ENCODE data around the gene TSPAN2.
A peak's percentile ranks its signal among the peaks of the same experiment; 100 is the strongest.

The TSPAN2 gene

DNA sequence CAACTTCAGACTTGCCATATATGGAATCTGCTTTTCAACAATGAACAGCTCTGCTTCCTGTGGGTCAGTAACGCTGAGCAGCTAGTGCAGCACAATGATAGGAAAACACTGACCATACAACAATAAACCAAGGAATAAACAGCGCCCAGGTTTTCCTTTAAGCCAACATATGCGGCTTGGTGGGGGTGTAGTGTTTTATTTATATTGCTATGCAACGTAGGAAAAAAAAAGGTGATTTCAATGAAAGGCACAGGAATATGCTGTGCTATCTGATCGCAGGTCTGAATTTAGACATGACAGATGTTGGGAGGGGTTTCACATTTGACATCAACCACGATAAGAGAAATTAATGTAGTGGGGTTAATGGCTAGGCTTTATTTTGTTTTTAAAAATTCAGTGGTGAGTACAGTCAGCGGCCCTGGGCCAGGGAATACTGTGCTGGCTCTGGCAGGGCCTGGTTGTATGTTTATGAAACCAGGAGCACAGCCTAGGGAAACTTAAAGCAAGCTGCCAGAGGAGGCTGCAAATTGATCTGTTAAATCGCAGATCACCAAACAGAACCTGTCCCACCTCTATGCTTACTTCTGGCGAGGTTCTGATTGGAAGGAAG is 4.3 kb downstream of the TSPAN2 start:
- TF ChIP-seq CSDC2 (CRISPR knock-in tag; IDR thresholded peaks at IDR 0.05) (no peak), ZNF8 (CRISPR knock-in tag; IDR thresholded peaks at IDR 0.05) (no peak), TCF4 (CRISPR knock-in tag; IDR thresholded peaks at IDR 0.05; ENCODE audit: borderline replicate concordance) (peak; percentile 42; the same call in 1 of the 2 replicates), ARNTL (CRISPR knock-in tag; IDR thresholded peaks at IDR 0.05; ENCODE audit: borderline replicate concordance, low read depth) (no peak), ZC3H10 (CRISPR knock-in tag; IDR thresholded peaks at IDR 0.05) (no peak), RARB (CRISPR knock-in tag; IDR thresholded peaks at IDR 0.05) (no peak), BACH2 (CRISPR knock-in tag; IDR thresholded peaks at IDR 0.05; ENCODE audit: borderline replicate concordance) (no peak), ISL1 (CRISPR knock-in tag; IDR thresholded peaks at IDR 0.05) (peak; percentile 69), SNAI2 (CRISPR knock-in tag; IDR thresholded peaks at IDR 0.05) (no peak), TOX (CRISPR knock-in tag; IDR thresholded peaks at IDR 0.05; ENCODE audit: borderline replicate concordance) (no peak), GLIS3 (CRISPR knock-in tag; IDR thresholded peaks at IDR 0.05) (no peak), ZNF565 (CRISPR knock-in tag; conservative IDR thresholded peaks at IDR 0.05; ENCODE audit: low read depth) (no peak), ZFP30 (CRISPR knock-in tag; IDR thresholded peaks at IDR 0.05) (no peak)
- TF ChIP-seq, protein P1, sequence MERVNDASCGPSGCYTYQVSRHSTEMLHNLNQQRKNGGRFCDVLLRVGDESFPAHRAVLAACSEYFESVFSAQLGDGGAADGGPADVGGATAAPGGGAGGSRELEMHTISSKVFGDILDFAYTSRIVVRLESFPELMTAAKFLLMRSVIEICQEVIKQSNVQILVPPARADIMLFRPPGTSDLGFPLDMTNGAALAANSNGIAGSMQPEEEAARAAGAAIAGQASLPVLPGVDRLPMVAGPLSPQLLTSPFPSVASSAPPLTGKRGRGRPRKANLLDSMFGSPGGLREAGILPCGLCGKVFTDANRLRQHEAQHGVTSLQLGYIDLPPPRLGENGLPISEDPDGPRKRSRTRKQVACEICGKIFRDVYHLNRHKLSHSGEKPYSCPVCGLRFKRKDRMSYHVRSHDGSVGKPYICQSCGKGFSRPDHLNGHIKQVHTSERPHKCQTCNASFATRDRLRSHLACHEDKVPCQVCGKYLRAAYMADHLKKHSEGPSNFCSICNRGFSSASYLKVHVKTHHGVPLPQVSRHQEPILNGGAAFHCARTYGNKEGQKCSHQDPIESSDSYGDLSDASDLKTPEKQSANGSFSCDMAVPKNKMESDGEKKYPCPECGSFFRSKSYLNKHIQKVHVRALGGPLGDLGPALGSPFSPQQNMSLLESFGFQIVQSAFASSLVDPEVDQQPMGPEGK (CRISPR knock-in tag; IDR thresholded peaks at IDR 0.05; ENCODE audit: borderline replicate concordance): no peak
- TF ChIP-seq, protein P2, sequence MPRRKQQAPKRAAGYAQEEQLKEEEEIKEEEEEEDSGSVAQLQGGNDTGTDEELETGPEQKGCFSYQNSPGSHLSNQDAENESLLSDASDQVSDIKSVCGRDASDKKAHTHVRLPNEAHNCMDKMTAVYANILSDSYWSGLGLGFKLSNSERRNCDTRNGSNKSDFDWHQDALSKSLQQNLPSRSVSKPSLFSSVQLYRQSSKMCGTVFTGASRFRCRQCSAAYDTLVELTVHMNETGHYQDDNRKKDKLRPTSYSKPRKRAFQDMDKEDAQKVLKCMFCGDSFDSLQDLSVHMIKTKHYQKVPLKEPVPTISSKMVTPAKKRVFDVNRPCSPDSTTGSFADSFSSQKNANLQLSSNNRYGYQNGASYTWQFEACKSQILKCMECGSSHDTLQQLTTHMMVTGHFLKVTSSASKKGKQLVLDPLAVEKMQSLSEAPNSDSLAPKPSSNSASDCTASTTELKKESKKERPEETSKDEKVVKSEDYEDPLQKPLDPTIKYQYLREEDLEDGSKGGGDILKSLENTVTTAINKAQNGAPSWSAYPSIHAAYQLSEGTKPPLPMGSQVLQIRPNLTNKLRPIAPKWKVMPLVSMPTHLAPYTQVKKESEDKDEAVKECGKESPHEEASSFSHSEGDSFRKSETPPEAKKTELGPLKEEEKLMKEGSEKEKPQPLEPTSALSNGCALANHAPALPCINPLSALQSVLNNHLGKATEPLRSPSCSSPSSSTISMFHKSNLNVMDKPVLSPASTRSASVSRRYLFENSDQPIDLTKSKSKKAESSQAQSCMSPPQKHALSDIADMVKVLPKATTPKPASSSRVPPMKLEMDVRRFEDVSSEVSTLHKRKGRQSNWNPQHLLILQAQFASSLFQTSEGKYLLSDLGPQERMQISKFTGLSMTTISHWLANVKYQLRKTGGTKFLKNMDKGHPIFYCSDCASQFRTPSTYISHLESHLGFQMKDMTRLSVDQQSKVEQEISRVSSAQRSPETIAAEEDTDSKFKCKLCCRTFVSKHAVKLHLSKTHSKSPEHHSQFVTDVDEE (CRISPR knock-in tag; IDR thresholded peaks at IDR 0.05): 0 out of 2 replicates have a peak, but pooled peaks have one; percentile 26
- TF ChIP-seq, protein P3, sequence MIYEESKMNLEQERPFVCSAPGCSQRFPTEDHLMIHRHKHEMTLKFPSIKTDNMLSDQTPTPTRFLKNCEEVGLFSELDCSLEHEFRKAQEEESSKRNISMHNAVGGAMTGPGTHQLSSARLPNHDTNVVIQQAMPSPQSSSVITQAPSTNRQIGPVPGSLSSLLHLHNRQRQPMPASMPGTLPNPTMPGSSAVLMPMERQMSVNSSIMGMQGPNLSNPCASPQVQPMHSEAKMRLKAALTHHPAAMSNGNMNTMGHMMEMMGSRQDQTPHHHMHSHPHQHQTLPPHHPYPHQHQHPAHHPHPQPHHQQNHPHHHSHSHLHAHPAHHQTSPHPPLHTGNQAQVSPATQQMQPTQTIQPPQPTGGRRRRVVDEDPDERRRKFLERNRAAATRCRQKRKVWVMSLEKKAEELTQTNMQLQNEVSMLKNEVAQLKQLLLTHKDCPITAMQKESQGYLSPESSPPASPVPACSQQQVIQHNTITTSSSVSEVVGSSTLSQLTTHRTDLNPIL (CRISPR knock-in tag; IDR thresholded peaks at IDR 0.05; ENCODE audit: low read depth): no peak
- TF ChIP-seq, protein P4, sequence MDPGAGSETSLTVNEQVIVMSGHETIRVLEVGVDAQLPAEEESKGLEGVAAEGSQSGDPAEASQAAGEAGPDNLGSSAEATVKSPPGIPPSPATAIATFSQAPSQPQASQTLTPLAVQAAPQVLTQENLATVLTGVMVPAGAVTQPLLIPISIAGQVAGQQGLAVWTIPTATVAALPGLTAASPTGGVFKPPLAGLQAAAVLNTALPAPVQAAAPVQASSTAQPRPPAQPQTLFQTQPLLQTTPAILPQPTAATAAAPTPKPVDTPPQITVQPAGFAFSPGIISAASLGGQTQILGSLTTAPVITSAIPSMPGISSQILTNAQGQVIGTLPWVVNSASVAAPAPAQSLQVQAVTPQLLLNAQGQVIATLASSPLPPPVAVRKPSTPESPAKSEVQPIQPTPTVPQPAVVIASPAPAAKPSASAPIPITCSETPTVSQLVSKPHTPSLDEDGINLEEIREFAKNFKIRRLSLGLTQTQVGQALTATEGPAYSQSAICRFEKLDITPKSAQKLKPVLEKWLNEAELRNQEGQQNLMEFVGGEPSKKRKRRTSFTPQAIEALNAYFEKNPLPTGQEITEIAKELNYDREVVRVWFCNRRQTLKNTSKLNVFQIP (CRISPR knock-in tag; IDR thresholded peaks at IDR 0.05; ENCODE audit: borderline replicate concordance, low read depth): no peak
- TF ChIP-seq, protein P5, sequence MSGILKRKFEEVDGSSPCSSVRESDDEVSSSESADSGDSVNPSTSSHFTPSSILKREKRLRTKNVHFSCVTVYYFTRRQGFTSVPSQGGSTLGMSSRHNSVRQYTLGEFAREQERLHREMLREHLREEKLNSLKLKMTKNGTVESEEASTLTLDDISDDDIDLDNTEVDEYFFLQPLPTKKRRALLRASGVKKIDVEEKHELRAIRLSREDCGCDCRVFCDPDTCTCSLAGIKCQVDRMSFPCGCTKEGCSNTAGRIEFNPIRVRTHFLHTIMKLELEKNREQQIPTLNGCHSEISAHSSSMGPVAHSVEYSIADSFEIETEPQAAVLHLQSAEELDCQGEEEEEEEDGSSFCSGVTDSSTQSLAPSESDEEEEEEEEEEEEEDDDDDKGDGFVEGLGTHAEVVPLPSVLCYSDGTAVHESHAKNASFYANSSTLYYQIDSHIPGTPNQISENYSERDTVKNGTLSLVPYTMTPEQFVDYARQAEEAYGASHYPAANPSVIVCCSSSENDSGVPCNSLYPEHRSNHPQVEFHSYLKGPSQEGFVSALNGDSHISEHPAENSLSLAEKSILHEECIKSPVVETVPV (CRISPR knock-in tag; IDR thresholded peaks at IDR 0.05): no peak
- ATAC-seq: no peak; the same call in 2 of the 3 replicates

DNA sequence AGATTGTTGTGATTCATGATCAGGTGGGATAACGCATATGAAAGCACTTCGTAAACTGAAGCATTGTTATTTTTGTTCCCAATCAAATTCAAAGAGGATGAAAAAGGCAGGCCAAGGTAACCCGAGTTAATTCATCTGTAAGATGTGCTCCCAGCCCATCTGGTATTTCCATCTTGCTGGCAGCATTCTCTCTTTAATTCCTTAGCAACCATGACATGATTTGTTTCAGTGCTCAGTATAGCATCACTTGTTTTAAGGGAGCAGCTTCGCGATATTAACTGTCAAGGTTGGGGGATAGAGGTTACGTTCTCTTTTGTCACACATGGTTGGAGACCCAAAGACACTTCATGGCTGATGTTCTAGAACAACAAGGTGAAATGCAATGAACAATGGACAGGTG is 6.4 kb downstream of the TSPAN2 start:
- no peak for TF ChIP-seq CSDC2 (CRISPR knock-in tag; IDR thresholded peaks at IDR 0.05)
- no peak for TF ChIP-seq TCF4 (CRISPR knock-in tag; IDR thresholded peaks at IDR 0.05; ENCODE audit: borderline replicate concordance)
- TF ChIP-seq PPARA (CRISPR knock-in tag; IDR thresholded peaks at IDR 0.05; ENCODE audit: borderline replicate concordance): no peak
- no peak for TF ChIP-seq ARNTL (CRISPR knock-in tag; IDR thresholded peaks at IDR 0.05; ENCODE audit: borderline replicate concordance, low read depth)
- no peak for TF ChIP-seq ZC3H10 (CRISPR knock-in tag; IDR thresholded peaks at IDR 0.05)
- TF ChIP-seq ZNF70 (CRISPR knock-in tag; IDR thresholded peaks at IDR 0.05): no peak
- ATAC-seq: no peak

DNA sequence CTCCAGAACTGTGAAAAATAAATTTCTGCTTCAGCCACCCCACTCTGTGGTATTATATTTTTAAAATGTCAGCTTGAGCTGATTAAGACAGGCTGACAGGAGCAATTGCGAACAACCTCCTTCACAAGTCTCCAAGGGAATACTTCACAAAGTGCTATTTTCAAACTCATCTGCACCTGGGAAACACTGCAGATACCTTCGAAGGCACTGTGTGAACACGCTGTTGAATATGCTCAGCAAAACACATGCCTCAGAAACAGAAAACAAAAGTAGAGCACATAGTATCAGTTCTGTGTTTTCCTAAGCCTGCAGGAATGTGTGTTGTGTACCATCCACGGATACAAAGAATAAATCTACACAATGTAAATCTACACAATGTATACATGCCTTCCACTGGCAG is 10.6 kb downstream of the TSPAN2 start:
- ATAC-seq: no peak
- no peak for TF ChIP-seq ZFP3 (CRISPR knock-in tag; IDR thresholded peaks at IDR 0.05)
- no peak for TF ChIP-seq ISL1 (CRISPR knock-in tag; IDR thresholded peaks at IDR 0.05)
- TF ChIP-seq, protein P5 (CRISPR knock-in tag; IDR thresholded peaks at IDR 0.05): no peak
- TF ChIP-seq PPARA (CRISPR knock-in tag; IDR thresholded peaks at IDR 0.05; ENCODE audit: borderline replicate concordance): no peak
- TF ChIP-seq ZNF8 (CRISPR knock-in tag; IDR thresholded peaks at IDR 0.05): no peak
- no peak for TF ChIP-seq ARNTL (CRISPR knock-in tag; IDR thresholded peaks at IDR 0.05; ENCODE audit: borderline replicate concordance, low read depth)
- TF ChIP-seq TCF4 (CRISPR knock-in tag; IDR thresholded peaks at IDR 0.05; ENCODE audit: borderline replicate concordance): no peak
- TF ChIP-seq OSR1 (CRISPR knock-in tag; IDR thresholded peaks at IDR 0.05): no peak
- TF ChIP-seq, protein P2 (CRISPR knock-in tag; IDR thresholded peaks at IDR 0.05): no peak
- TF ChIP-seq ZC3H10 (CRISPR knock-in tag; IDR thresholded peaks at IDR 0.05): no peak
